Endothelial cell of umbilical vein (primary cell): Measurements from ENCODE around the gene ABCC1. TPM values are rescaled to one million over a fixed set of nuclear protein-coding genes. Genes with fewer than 3 reads are reported as not detected.

ENCODE experiments used
- BruUV-seq: library from RNA; stranded (reverse); fragments of 400-500 nt; replicated peaks from 2 replicates; lab custom pipeline; 2021; lab: Mats Ljungman, UMichigan
- CTCF ChIA-PET: fragments of 300-600, 350-600 bp; sonication (Branson Sonifier 250); formaldehyde crosslinking; loops from one replicate; lab custom pipeline; 2021; ENCODE audit warnings: antibody characterized with exemption, inconsistent platforms; lab: Charles Lee
- POLR2A ChIA-PET: fragments of 300-600, 350-600 bp; sonication (Branson Sonifier 250); formaldehyde crosslinking; loops from one replicate; lab custom pipeline; 2021; ENCODE audit warnings: antibody characterized with exemption, inconsistent platforms; lab: Charles Lee
- DNase-seq: peaks from one replicate; pipeline ENCODE4 v3.0.0-alpha.2; 2011; ENCODE audit warnings: low read depth, low spot score
- FAIRE-seq: peaks from 2 replicates; lab custom pipeline; 2011; peaks lifted over from hg19 to GRCh38; lab: Jason Lieb, UNC
- H2AFZ ChIP-seq: 2 replicates; pipeline ENCODE4 v1.6.0; 2012; ENCODE audit warnings: low read depth, low read length, control low read depth, inconsistent platforms
- H3K27ac ChIP-seq: 2 replicates; pipeline ENCODE4 v1.5.1; 2011; ENCODE audit warnings: low read depth, mild to moderate bottlenecking, control low read depth, low read length, moderate library complexity; ENCODE audit not compliant: insufficient read depth
- H3K27me3 ChIP-seq, 2 experiments: 2 replicates each; pipeline versions ENCODE4 v1.6.0 to v1.6.1; 2011; ENCODE audit warnings: low read length in 2 of 2, mixed read lengths in 1 of 2; ENCODE audit not compliant: control insufficient read depth in 2 of 2, insufficient read depth in 2 of 2
- H3K36me3 ChIP-seq, 2 experiments: 2 replicates in 1 of 2; 3 replicates in 1 of 2; pipeline ENCODE4 v1.5.1; 2011; ENCODE audit warnings: low read length in 2 of 2, mild to moderate bottlenecking in 1 of 2, moderate library complexity in 1 of 2; ENCODE audit not compliant: control insufficient read depth in 2 of 2, insufficient read depth in 2 of 2; ENCODE audit errors: extremely low read depth in 1 of 2
- H3K4me1 ChIP-seq: 3 replicates; pipeline ENCODE4 v1.5.1; 2011; ENCODE audit warnings: mild to moderate bottlenecking, low read length; ENCODE audit not compliant: control insufficient read depth, insufficient read depth; ENCODE audit errors: extremely low read depth
- H3K4me2 ChIP-seq: 2 replicates; pipeline ENCODE4 v1.6.1; 2011; ENCODE audit warnings: low read length, control low read depth, mixed read lengths; ENCODE audit not compliant: insufficient read depth
- H3K4me3 ChIP-seq, 3 experiments: fragments of 200-600 bp in 1 of 3; sonication (generic), shearing (Covaris generic) in 1 of 3; replicated peaks in 1 of 3; 2 replicates each; pipeline ENCODE4 v1.5.1; 2011 to 2016; ENCODE audit warnings: control low read depth in 3 of 3, low read length in 3 of 3, mild to moderate bottlenecking in 2 of 3, inconsistent platforms in 1 of 3, low read depth in 1 of 3, moderate library complexity in 1 of 3; ENCODE audit not compliant: insufficient read depth in 1 of 3
- H3K79me2 ChIP-seq: 2 replicates; pipeline ENCODE4 v1.6.0; 2012; ENCODE audit warnings: low read length, inconsistent platforms; ENCODE audit not compliant: control insufficient read depth, insufficient read depth
- H3K9ac ChIP-seq: replicated peaks from 2 replicates; pipeline ENCODE3; 2011; ENCODE audit warnings: low read length, control low read depth; ENCODE audit not compliant: insufficient read depth; ENCODE audit errors: extremely low read depth
- H3K9me1 ChIP-seq: replicated peaks from 3 replicates; pipeline ENCODE4 v1.6.0; 2011; ENCODE audit warnings: mild to moderate bottlenecking, low read length; ENCODE audit not compliant: control insufficient read depth, insufficient read depth; ENCODE audit errors: extremely low read depth
- H3K9me3 ChIP-seq: replicated peaks from 2 replicates; pipeline ENCODE4 v1.5.1; 2012; ENCODE audit warnings: low read length, inconsistent platforms; ENCODE audit not compliant: control insufficient read depth, insufficient read depth
- H4K20me1 ChIP-seq: replicated peaks from 2 replicates; pipeline ENCODE3; 2011; ENCODE audit warnings: mild to moderate bottlenecking, low read length; ENCODE audit not compliant: control insufficient read depth, insufficient read depth; ENCODE audit errors: extremely low read depth
- EZH2 ChIP-seq: IDR thresholded peaks from 2 replicates; pipeline ENCODE4 v1.6.1; 2012; ENCODE audit warnings: borderline replicate concordance, low read depth, mild to moderate bottlenecking, moderate library complexity, low read length, inconsistent platforms; ENCODE audit not compliant: severe bottlenecking
- FOS ChIP-seq: IDR thresholded peaks from 2 replicates; pipeline ENCODE4 v1.6.1; 2011; ENCODE audit warnings: mild to moderate bottlenecking, low read length, moderate library complexity, borderline replicate concordance; ENCODE audit not compliant: insufficient read depth
- GATA2 ChIP-seq: IDR thresholded peaks from 2 replicates; pipeline ENCODE4 v1.7.0; 2011; ENCODE audit warnings: low read depth, mild to moderate bottlenecking, moderate library complexity, mixed read lengths, low read length; ENCODE audit not compliant: insufficient read length, insufficient read depth
- JUN ChIP-seq: IDR thresholded peaks from 2 replicates; pipeline ENCODE4 v1.6.1; 2011; ENCODE audit warnings: borderline replicate concordance, low read depth; ENCODE audit not compliant: insufficient read length, insufficient read depth
- MAX ChIP-seq: IDR thresholded peaks from 2 replicates; pipeline ENCODE4 v1.6.1; 2011; ENCODE audit not compliant: insufficient read depth, insufficient read length
- MYC ChIP-seq: IDR thresholded peaks from one replicate; pipeline ENCODE4 v1.6.1; 2011; ENCODE audit warnings: mild to moderate bottlenecking, low read depth, low read length
- POLR2A ChIP-seq: IDR thresholded peaks from 2 replicates; pipeline ENCODE4 v1.6.1; 2012; ENCODE audit warnings: low read depth, mild to moderate bottlenecking, control low read depth, low read length
- POLR2AphosphoS5 ChIP-seq: IDR thresholded peaks from 2 replicates; pipeline ENCODE4 v1.6.1; 2012; ENCODE audit warnings: low read depth, mild to moderate bottlenecking, control low read depth, low read length, moderate library complexity; ENCODE audit not compliant: insufficient read depth
- dilution Hi-C: fragments of 300-500 bp; cut with MboI; formaldehyde crosslinking; loops from one replicate; pipeline ENCODE4 v1.15.0; 2019; ENCODE audit warnings: low sequenced_read_pairs; ENCODE audit not compliant: extremely low pct_ligation_motif_present
- intact Hi-C: fragments of 100-400 bp; cut with micrococcal nuclease; formaldehyde crosslinking; loops from one replicate; pipeline ENCODE4 v1.10.0; 2022
- polyA plus RNA-seq, 4 experiments: library from polyadenylated mRNA; depleted of rRNA in 3 of 4; stranded (reverse) in 3 of 4; unstranded in 1 of 4; fragments of >200 nt; gene quantifications; 2 replicates each; pipeline versions ENCODE4 v1.2.1 to v1.2.3, GENCODE V29; 2011 to 2012; ENCODE audit warnings: missing spikeins in 1 of 4
- total RNA-seq: library from RNA; stranded (reverse); gene quantifications from 2 replicates; pipeline ENCODE4 v1.2.3, GENCODE V29; 2021
- TF ChIP-seq, protein P1 (sequence below), 2 donors: IDR thresholded peaks; 1 replicate in 1 of 2; 2 replicates in 1 of 2; pipeline ENCODE4 v1.5.1; 2011; ENCODE audit warnings: low read length in 2 of 2, mild to moderate bottlenecking in 2 of 2, moderate library complexity in 2 of 2, control low read depth in 1 of 2, inconsistent platforms in 1 of 2, low read depth in 1 of 2; ENCODE audit not compliant: insufficient read depth in 1 of 2; ENCODE audit errors: extremely low read depth in 1 of 2

The ABCC1 gene
- total and polyA plus RNA-seq, 2 donors (not counting 3 experiments of a cell fraction or from before 2014, with no cell fraction given) = 46.1 to 89.2 TPM

GRCh38 chr16:16067127-16067526, 117.7 kb downstream of the ABCC1 start:
- no peak for FAIRE-seq
- no peak overlapping the region for H3K4me3 ChIP-seq
- TF ChIP-seq JUN (no peak), FOS (no peak), POLR2A (no peak), GATA2 (no peak), MYC (no peak), MAX (no peak), POLR2AphosphoS5 (no peak), EZH2 (no peak)
- TF ChIP-seq, protein P1, sequence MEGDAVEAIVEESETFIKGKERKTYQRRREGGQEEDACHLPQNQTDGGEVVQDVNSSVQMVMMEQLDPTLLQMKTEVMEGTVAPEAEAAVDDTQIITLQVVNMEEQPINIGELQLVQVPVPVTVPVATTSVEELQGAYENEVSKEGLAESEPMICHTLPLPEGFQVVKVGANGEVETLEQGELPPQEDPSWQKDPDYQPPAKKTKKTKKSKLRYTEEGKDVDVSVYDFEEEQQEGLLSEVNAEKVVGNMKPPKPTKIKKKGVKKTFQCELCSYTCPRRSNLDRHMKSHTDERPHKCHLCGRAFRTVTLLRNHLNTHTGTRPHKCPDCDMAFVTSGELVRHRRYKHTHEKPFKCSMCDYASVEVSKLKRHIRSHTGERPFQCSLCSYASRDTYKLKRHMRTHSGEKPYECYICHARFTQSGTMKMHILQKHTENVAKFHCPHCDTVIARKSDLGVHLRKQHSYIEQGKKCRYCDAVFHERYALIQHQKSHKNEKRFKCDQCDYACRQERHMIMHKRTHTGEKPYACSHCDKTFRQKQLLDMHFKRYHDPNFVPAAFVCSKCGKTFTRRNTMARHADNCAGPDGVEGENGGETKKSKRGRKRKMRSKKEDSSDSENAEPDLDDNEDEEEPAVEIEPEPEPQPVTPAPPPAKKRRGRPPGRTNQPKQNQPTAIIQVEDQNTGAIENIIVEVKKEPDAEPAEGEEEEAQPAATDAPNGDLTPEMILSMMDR (IDR thresholded peaks at IDR 0.05; ENCODE audit: extremely low read depth in 1 of 2, insufficient read depth in 1 of 2, low read depth in 1 of 2, low read length in 2 of 2) = no peak
- H3K9me1 ChIP-seq = no peaks in the 10 kb centered on the region
- H3K9me3 ChIP-seq = no peaks in the 10 kb centered on the region
- ChIA-PET POLR2A (no interaction called here), CTCF (no interaction called here)
- H4K20me1 ChIP-seq = no peaks in the 10 kb centered on the region
- H3K36me3 ChIP-seq = peaks cover 6 to 30% of the 10 kb centered on the region in 2 experiments
- dilution Hi-C loops (no loop called here), intact Hi-C loops (no loop called here)
- BruUV-seq = no TSS peak
- H3K27ac ChIP-seq = no peak overlapping the region
- H3K4me1 ChIP-seq = no peaks in the 10 kb centered on the region
- H3K4me2 ChIP-seq = no peak overlapping the region
- no peak for DNase-seq
- H3K9ac ChIP-seq = no peak overlapping the region
- peaks cover 3% of the 10 kb centered on the region for H3K79me2 ChIP-seq
- H3K27me3 ChIP-seq = no peaks in the 10 kb centered on the region
- H2AFZ ChIP-seq = no peak overlapping the region
